OCI-LY7 (cell line): ENCODE data around the gene PRSS50.

Experiments
- EZH2phosphoT487 ChIP-seq: fragments of 200-600 bp; sonication (generic); IDR thresholded peaks from 2 replicates; pipeline ENCODE4 v1.6.1; 2018; ENCODE audit warnings: low read depth, borderline replicate concordance, mild to moderate bottlenecking, mixed run types, antibody characterized with exemption, low read length, moderate library complexity, mixed read lengths
- TF ChIP-seq, protein P1 (sequence below): fragments of 200-600 bp; sonication (generic); conservative IDR thresholded peaks from 2 replicates; pipeline ENCODE4 v1.5.1; 2014; ENCODE audit warnings: mild to moderate bottlenecking, antibody characterized with exemption, low read length, moderate library complexity, mixed read lengths

DNA sequence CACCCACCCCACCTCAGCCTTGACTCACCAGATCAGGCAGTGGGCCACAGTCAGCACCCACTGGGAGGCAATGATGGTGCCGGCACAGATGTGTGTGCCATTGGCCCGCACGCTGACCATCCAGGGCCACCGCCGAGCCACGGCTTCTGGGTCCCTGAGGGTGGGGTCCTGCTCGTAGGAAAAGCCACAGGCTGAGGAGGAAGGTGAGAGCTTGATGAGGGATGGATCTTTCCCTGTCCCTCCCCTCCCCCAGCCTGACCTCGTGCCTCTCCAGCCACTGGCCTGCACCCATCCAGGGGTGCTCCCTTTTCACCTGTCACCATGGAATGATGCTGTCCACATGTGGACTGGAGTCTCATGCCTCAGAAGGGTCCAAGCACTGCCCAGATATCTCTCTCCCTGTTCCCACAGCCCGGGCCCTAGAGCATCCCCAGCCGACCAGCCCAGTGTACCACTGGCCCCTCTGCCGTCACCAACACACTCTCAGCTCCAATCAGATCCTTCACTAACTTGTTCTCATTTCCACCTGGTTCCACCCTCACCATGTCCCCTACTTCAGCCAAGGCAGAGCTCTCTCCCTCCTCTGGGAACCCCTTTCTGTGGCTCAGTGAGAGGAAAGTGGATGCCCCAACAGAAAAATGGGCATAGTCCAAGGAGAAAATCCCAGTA, 2.0 kb downstream of the PRSS50 start:
- TF ChIP-seq, protein P1, sequence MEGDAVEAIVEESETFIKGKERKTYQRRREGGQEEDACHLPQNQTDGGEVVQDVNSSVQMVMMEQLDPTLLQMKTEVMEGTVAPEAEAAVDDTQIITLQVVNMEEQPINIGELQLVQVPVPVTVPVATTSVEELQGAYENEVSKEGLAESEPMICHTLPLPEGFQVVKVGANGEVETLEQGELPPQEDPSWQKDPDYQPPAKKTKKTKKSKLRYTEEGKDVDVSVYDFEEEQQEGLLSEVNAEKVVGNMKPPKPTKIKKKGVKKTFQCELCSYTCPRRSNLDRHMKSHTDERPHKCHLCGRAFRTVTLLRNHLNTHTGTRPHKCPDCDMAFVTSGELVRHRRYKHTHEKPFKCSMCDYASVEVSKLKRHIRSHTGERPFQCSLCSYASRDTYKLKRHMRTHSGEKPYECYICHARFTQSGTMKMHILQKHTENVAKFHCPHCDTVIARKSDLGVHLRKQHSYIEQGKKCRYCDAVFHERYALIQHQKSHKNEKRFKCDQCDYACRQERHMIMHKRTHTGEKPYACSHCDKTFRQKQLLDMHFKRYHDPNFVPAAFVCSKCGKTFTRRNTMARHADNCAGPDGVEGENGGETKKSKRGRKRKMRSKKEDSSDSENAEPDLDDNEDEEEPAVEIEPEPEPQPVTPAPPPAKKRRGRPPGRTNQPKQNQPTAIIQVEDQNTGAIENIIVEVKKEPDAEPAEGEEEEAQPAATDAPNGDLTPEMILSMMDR, result no peak
- no peak for TF ChIP-seq EZH2phosphoT487
